HCT116 (cell line): ENCODE results near the gene ARHGAP1. TPM values are rescaled to one million over a fixed set of nuclear protein-coding genes. Genes with fewer than 3 reads are reported as not detected.

Experiments used
- ATAC-seq: fragments of 200-7000 bp; cut with Tn5 transposase; 2 replicates; pipeline ENCODE4 v1.9.1; 2020; ENCODE audit warnings: mild to moderate bottlenecking, moderate library complexity
- BruUV-seq: library from RNA; stranded (reverse); fragments of 400-500 nt; replicated peaks from 2 replicates; lab custom pipeline; 2021; lab: Mats Ljungman, UMichigan
- CTCF ChIA-PET: fragments of 300-600 bp; sonication (Branson Sonifier 250); formaldehyde crosslinking; loops from one replicate; lab custom pipeline; 2021; ENCODE audit warnings: antibody characterized with exemption; lab: Charles Lee
- POLR2A ChIA-PET: fragments of 300-600, 350-600 bp; sonication (Branson Sonifier 250); formaldehyde crosslinking; loops from one replicate; lab custom pipeline; 2021; ENCODE audit warnings: antibody characterized with exemption; lab: Charles Lee
- RAD21 ChIA-PET, 2 experiments: fragments of 300-600 bp; sonication (Branson Sonifier 250); formaldehyde crosslinking; loops; one replicate each; lab custom pipeline; 2023; ENCODE audit warnings: low total read pairs in 2 of 2; ENCODE audit not compliant: uncharacterized antibody in 2 of 2, unreplicated experiment in 2 of 2, low non-redundant PET in 1 of 2; lab: Charles Lee
- DNase-seq: peaks from one replicate; pipeline ENCODE4 v3.0.0-alpha.2; 2010; ENCODE audit warnings: low read depth, low spot score
- H2AFZ ChIP-seq: fragments of 200-600 bp; shearing (Covaris generic), sonication (generic); 2 replicates; pipeline ENCODE4 v1.6.1; 2017; ENCODE audit warnings: low read depth, mixed run types, mixed read lengths, antibody characterized with exemption, low read length; ENCODE audit not compliant: poor library complexity, severe bottlenecking
- H3K27ac ChIP-seq: 2 replicates; pipeline ENCODE4 v1.5.1; 2012; ENCODE audit warnings: low read depth, low read length
- H3K27me3 ChIP-seq: fragments of 200-600 bp; sonication (generic); 2 replicates; pipeline ENCODE4 v1.6.1; 2016; ENCODE audit warnings: mixed run types, low read length, mixed read lengths; ENCODE audit not compliant: insufficient read depth
- H3K36me3 ChIP-seq, 2 experiments: fragments of 200-500 bp in 1 of 2; fragments of 200-600 bp in 1 of 2; sonication (Bioruptor generic) in 1 of 2; sonication (generic) in 1 of 2; 2 replicates each; pipeline versions ENCODE4 v1.5.1 to v1.6.1; 2014 to 2016; ENCODE audit warnings: low read length in 2 of 2, inconsistent platforms in 1 of 2, mixed read lengths in 1 of 2, mixed run types in 1 of 2; ENCODE audit not compliant: insufficient read depth in 2 of 2, control insufficient read depth in 1 of 2
- H3K4me1 ChIP-seq, 2 experiments: fragments of 200-600 bp in 1 of 2; sonication (generic) in 1 of 2; 2 replicates each; pipeline versions ENCODE4 v1.5.1 to v1.6.1; 2012 to 2017; ENCODE audit warnings: low read length in 2 of 2, inconsistent platforms in 1 of 2, mild to moderate bottlenecking in 1 of 2, mixed read lengths in 1 of 2, mixed run types in 1 of 2, moderate library complexity in 1 of 2; ENCODE audit not compliant: insufficient read depth in 2 of 2, control insufficient read depth in 1 of 2
- H3K4me2 ChIP-seq: fragments of 200-600 bp; sonication (generic); 2 replicates; pipeline ENCODE4 v1.6.1; 2017; ENCODE audit warnings: mixed run types, low read length, mixed read lengths
- H3K4me3 ChIP-seq, 2 experiments: fragments of 200-600 bp in 1 of 2; sonication (generic) in 1 of 2; replicated peaks in 1 of 2; 2 replicates each; pipeline ENCODE4 v1.5.1; 2011 to 2016; ENCODE audit warnings: low read length in 2 of 2, control low read depth in 1 of 2, low read depth in 1 of 2, mild to moderate bottlenecking in 1 of 2, mixed read lengths in 1 of 2, mixed run types in 1 of 2
- H3K79me2 ChIP-seq: fragments of 200-600 bp; sonication (generic); 2 replicates; pipeline ENCODE4 v1.6.1; 2017; ENCODE audit warnings: mild to moderate bottlenecking, mixed run types, low read length, moderate library complexity, mixed read lengths; ENCODE audit not compliant: insufficient read depth
- H3K9ac ChIP-seq: fragments of 200-600 bp; sonication (generic); 2 replicates; pipeline ENCODE4 v1.6.1; 2016; ENCODE audit warnings: low read length, mixed read lengths
- H3K9me2 ChIP-seq: fragments of 200-600 bp; sonication (generic), shearing (Covaris generic); 2 replicates; pipeline ENCODE4 v1.6.1; 2017; ENCODE audit warnings: mixed run types, mild to moderate bottlenecking, moderate library complexity; ENCODE audit not compliant: insufficient read depth
- H3K9me3 ChIP-seq, 2 experiments: fragments of 200-500 bp in 1 of 2; fragments of 200-600 bp in 1 of 2; sonication (Bioruptor generic) in 1 of 2; sonication (generic) in 1 of 2; 2 replicates each; pipeline ENCODE4 v1.6.1; 2014 to 2017; ENCODE audit warnings: low read length in 2 of 2, mixed read lengths in 2 of 2, inconsistent platforms in 1 of 2, low read depth in 1 of 2, mild to moderate bottlenecking in 1 of 2, mixed run types in 1 of 2, moderate library complexity in 1 of 2; ENCODE audit not compliant: control insufficient read depth in 1 of 2, insufficient read depth in 1 of 2
- H4K20me1 ChIP-seq: fragments of 200-600 bp; sonication (generic), shearing (Covaris generic); 2 replicates; pipeline ENCODE4 v1.6.1; 2017; ENCODE audit warnings: mixed run types, mild to moderate bottlenecking, moderate library complexity; ENCODE audit not compliant: insufficient read depth
- ATF3 ChIP-seq: IDR thresholded peaks from 2 replicates; pipeline ENCODE4 v1.6.1; 2012
- CBX3 ChIP-seq: IDR thresholded peaks from 2 replicates; pipeline ENCODE4 v1.6.1; 2012; ENCODE audit warnings: low read depth
- CEBPB ChIP-seq: IDR thresholded peaks from 2 replicates; pipeline ENCODE4 v1.6.1; 2012; ENCODE audit warnings: low read depth
- ELF1 ChIP-seq: IDR thresholded peaks from 2 replicates; pipeline ENCODE4 v1.6.1; 2012; ENCODE audit warnings: low read depth, borderline replicate concordance
- EZH2 ChIP-seq: fragments of 200-600 bp; sonication (generic); IDR thresholded peaks from 2 replicates; pipeline ENCODE4 v1.6.1; 2017; ENCODE audit warnings: antibody characterized with exemption, mixed run types
- FOSL1 ChIP-seq: IDR thresholded peaks from 2 replicates; pipeline ENCODE4 v1.6.1; 2012; ENCODE audit warnings: low read depth
- MAX ChIP-seq: IDR thresholded peaks from 2 replicates; pipeline ENCODE4 v1.6.1; 2012
- POLR2A ChIP-seq: IDR thresholded peaks from 2 replicates; pipeline ENCODE4 v1.7.0; 2011; ENCODE audit warnings: borderline replicate concordance; ENCODE audit not compliant: insufficient read depth, insufficient read length; ENCODE audit errors: extremely low read depth
- RAD21 ChIP-seq: IDR thresholded peaks from 2 replicates; pipeline ENCODE4 v1.6.1; 2012; ENCODE audit warnings: low read depth, mild to moderate bottlenecking
- SIN3A ChIP-seq: IDR thresholded peaks from 2 replicates; pipeline ENCODE4 v1.6.1; 2012; ENCODE audit warnings: low read depth
- SP1 ChIP-seq: IDR thresholded peaks from 2 replicates; pipeline ENCODE4 v1.6.1; 2012; ENCODE audit warnings: low read depth
- SRF ChIP-seq: IDR thresholded peaks from 2 replicates; pipeline ENCODE4 v1.6.1; 2012; ENCODE audit warnings: low read depth
- YY1 ChIP-seq: IDR thresholded peaks from 2 replicates; pipeline ENCODE4 v1.6.1; 2011; ENCODE audit warnings: low read length, low read depth, moderate library complexity, mild to moderate bottlenecking; ENCODE audit not compliant: insufficient replicate concordance; ENCODE audit errors: extremely low read depth
- ZFX ChIP-seq: fragments of 450-650 bp; IDR thresholded peaks from 2 replicates; pipeline ENCODE4 v1.6.1; 2017
- ZNF274 ChIP-seq: fragments of 200-500 bp; sonication (Bioruptor generic); IDR thresholded peaks from 2 replicates; pipeline ENCODE4 v1.6.1; 2014; ENCODE audit warnings: mild to moderate bottlenecking, low read depth, low read length, inconsistent platforms
- intact Hi-C: fragments of 100-400 bp; cut with micrococcal nuclease; formaldehyde crosslinking; loops from 2 replicates; pipeline ENCODE4 v1.10.0; 2022
- total RNA-seq: library from RNA; stranded (reverse); gene quantifications from one replicate; pipeline ENCODE4 v1.2.1, GENCODE V29; 2021; ENCODE audit not compliant: unreplicated experiment

Gene ARHGAP1
- total RNA-seq, 1 experiment from 2014 or later, result 36.9 TPM

DNA sequence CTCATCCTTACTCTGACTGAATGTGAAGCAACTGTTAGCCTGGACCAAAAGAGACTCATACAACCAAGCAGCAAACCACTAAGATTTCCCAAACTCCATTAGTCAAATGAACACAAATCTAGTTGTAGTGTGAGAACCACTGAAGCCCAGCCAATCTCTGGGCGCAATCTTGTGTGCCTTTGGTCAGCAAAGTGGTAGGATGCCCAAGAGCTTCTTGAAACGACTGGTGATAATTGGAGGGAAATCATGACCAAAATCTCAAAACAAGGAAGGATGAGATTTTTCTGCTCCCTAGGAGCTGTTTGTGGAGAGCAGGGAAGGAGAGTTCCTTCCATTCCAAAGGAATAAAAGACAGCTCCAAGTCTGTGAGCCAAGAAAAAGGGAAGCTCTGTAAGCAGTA lies 42.6 kb upstream of the ARHGAP1 start:
- ChIA-PET CTCF (interaction anchor here (0.6 kb wide), 1 partner anchor 550 kb away, joined by 3 read pairs; no protein-coding TSS in a partner anchor), POLR2A (no interaction called here), RAD21 (no interaction called here)
- intact Hi-C loops, result no loop called here
- Histone ChIP-seq H4K20me1 (no peaks in the 10 kb centered on the region), H3K4me3 (no peak overlapping the region), H3K36me3 (peaks cover 61 to 68% of the 10 kb centered on the region in 2 experiments), H3K9me2 (no peaks in the 10 kb centered on the region), H2AFZ (no peak overlapping the region), H3K27ac (no peak overlapping the region), H3K4me1 (no peaks in the 10 kb centered on the region), H3K79me2 (no peaks in the 10 kb centered on the region), H3K9ac (no peak overlapping the region), H3K4me2 (no peak overlapping the region), H3K27me3 (no peaks in the 10 kb centered on the region), H3K9me3 (no peaks in the 10 kb centered on the region)
- BruUV-seq, result no TSS peak
- DNase-seq, result no peak
- TF ChIP-seq EZH2, result no peak
- no peak for TF ChIP-seq SIN3A
- no peak for TF ChIP-seq FOSL1
- TF ChIP-seq ZFX, result no peak
- no peak for TF ChIP-seq YY1
- TF ChIP-seq RAD21, result no peak
- TF ChIP-seq ELF1, result no peak
- no peak for TF ChIP-seq CEBPB
- TF ChIP-seq CBX3, result no peak
- no peak for TF ChIP-seq MAX
- no peak for TF ChIP-seq POLR2A
- no peak for ATAC-seq

DNA sequence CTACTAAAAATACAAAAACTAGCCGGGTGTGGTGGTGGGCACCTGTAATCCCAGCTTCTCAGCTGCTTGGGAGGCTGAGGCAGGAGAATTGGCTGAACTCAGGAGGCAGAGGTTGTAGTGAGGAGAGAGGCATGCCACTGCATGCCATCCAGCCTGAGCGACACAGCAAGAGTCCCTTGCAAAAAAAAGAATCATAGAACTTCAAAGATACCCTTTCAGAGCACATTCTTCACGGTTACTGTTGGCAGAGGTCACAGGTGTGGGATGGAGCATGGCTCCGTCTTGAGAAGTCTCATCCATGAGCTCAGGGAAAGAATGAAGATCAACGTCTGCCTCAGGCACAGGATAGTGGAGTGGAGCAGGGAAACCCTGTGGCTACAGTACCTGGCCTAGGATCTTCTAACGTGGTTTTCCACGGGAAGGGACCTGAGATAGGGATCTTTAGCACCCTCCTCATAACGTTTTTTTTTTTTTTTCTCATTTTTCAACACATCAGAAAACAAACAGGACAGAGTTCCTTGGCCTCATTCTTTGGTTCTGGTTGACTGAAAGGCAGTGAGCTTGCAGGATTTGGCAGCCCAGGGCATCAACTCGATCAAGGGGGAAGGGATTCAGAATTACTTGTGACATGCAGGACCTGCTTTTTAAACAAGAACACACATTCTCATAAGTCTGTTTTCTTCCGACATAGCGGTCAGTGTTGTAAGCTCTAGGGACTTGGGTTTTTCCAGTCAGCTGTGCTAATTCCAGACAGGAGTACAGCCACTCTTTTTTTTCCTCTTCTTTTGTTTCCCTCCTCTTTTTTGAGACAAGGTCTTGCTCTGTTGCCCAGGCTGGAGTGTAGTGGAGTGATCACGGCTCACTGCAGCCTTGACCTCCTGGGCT lies 41.4 kb upstream of the ARHGAP1 start:
- DNase-seq (no peak), ATAC-seq (no peak)
- Histone ChIP-seq H3K27ac (no peak overlapping the region), H3K9me2 (no peaks in the 10 kb centered on the region), H3K4me3 (no peak overlapping the region), H3K9me3 (no peaks in the 10 kb centered on the region), H3K9ac (no peak overlapping the region), H2AFZ (no peak overlapping the region), H3K27me3 (no peaks in the 10 kb centered on the region), H3K4me2 (no peak overlapping the region), H3K4me1 (no peaks in the 10 kb centered on the region), H4K20me1 (no peaks in the 10 kb centered on the region), H3K36me3 (peaks cover 51 to 56% of the 10 kb centered on the region in 2 experiments), H3K79me2 (no peaks in the 10 kb centered on the region)
- RAD21 ChIA-PET, result no interaction called here
- intact Hi-C loops, result no loop called here
- POLR2A ChIA-PET, result no interaction called here
- BruUV-seq, result no TSS peak
- TF ChIP-seq SRF (no peak), SP1 (no peak), ATF3 (no peak), ZNF274 (no peak), RAD21 (no peak), ELF1 (no peak)
- CTCF ChIA-PET, result no interaction called here
